Prostate gland (tissue), 2 donors: ENCODE measurements around the gene SYCE1.

ENCODE experiments used
- POLR2A ChIP-seq: fragments of 450-650 bp; IDR thresholded peaks from one replicate; pipeline ENCODE4 v1.6.1; 2016; ENCODE audit warnings: antibody characterized with exemption, mild to moderate bottlenecking
- POLR2AphosphoS5 ChIP-seq: sonication (generic); formaldehyde crosslinking; IDR thresholded peaks from one replicate; pipeline ENCODE4 v1.6.1; 2017; ENCODE audit warnings: antibody characterized with exemption
- TF ChIP-seq, protein P1 (sequence below), 4 experiments: fragments of 200-600 bp in 2 of 4; fragments of 450-650 bp in 2 of 4; sonication (generic) in 2 of 4; IDR thresholded peaks; 1 replicate in 3 of 4; 2 replicates in 1 of 4; pipeline ENCODE4 v1.5.1; 2016 to 2019; ENCODE audit warnings: antibody characterized with exemption in 4 of 4, mild to moderate bottlenecking in 2 of 4, moderate library complexity in 2 of 4

DNA sequence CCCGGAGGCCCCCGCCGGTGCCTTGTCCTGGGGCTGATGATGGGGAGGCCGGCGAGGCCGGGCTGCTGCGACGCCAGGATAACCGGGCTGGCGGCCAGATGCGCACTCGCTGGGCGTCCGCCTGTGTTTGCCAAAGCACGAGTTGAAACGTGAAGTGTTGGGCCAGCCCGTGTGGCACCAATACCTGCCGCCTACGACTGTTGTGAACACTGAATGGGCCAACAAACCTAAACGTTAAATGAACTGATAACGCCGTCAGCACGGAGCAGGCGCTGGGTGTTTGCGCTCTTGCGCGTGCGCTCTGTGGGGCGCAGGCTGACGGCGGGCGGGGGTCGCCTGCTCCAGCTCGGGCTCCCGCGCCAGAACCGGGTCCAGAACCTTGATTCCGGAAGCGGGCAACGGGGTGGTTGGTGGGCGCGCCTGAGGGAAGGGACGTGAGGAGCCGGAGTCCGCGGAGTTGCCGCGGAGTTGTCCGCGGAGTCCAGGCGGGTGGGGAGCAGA is 37.6 kb downstream of the SYCE1 start:
- TF ChIP-seq, protein P1, sequence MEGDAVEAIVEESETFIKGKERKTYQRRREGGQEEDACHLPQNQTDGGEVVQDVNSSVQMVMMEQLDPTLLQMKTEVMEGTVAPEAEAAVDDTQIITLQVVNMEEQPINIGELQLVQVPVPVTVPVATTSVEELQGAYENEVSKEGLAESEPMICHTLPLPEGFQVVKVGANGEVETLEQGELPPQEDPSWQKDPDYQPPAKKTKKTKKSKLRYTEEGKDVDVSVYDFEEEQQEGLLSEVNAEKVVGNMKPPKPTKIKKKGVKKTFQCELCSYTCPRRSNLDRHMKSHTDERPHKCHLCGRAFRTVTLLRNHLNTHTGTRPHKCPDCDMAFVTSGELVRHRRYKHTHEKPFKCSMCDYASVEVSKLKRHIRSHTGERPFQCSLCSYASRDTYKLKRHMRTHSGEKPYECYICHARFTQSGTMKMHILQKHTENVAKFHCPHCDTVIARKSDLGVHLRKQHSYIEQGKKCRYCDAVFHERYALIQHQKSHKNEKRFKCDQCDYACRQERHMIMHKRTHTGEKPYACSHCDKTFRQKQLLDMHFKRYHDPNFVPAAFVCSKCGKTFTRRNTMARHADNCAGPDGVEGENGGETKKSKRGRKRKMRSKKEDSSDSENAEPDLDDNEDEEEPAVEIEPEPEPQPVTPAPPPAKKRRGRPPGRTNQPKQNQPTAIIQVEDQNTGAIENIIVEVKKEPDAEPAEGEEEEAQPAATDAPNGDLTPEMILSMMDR (IDR thresholded peaks at IDR 0.05), result no peak
- TF ChIP-seq POLR2A, result no peak
- no peak for TF ChIP-seq POLR2AphosphoS5
